Measurements from ENCODE around the gene RHOF.
A peak's percentile ranks its signal among the peaks of the same experiment; 100 is the strongest.
"Not testable (repeated sequence)": the region's sequence is repeated elsewhere in the genome, so short reads cannot be mapped to it uniquely, and the experiment has no call there.

Gene RHOF

DNA sequence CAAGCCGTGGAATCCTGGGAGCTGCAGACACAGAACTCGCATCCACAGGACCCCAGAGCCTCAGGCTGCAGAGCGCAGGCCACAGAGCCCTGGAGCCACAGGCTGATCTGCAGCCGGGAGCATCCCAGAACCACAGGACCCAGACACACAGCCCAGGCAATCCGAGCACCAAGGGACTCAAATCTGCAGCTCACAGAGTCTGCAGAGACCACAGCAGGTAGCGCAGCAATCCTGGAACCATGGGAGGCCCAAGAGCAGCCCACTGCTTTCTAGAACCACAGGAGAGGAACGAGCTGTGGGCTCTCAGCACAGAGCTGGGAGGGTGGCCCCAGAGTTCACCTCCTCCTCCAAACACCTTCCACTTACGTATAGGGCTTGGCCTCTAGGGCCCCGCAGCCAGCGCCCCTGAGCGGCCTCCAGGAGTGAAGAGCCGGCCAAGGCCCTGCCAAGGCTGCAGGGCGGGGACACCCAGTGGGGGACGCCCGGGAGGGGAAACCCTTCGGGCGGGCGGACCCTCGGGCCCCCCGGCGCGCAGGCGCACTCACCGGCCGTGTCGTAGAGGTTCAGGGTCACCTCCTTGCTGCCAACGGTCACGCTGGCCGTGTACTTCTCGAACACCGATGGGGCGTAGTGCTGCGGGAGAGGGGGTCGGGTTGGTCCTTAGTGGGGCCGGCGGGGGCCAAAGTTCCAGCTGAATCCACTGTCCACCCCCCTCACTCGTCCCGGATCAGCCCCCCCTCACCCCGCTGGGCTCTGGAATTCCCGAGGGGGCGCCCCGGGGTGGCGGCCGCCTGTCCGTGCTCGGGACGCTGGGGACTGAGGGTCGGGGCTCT lies 665 bp downstream of the RHOF start:
- H3K4me3 ChIP-seq (replicated peaks; ENCODE audit: low read depth, low read length): peak overlapping the region; percentile 87
- H3K27me3 ChIP-seq (replicated peaks; ENCODE audit: control insufficient read depth, insufficient read depth, low read length): no peaks in the 10 kb centered on the region
- peak; percentile 82 for DNase-seq (ENCODE audit: extremely low read depth, insufficient read length)
- TF ChIP-seq, protein P1, sequence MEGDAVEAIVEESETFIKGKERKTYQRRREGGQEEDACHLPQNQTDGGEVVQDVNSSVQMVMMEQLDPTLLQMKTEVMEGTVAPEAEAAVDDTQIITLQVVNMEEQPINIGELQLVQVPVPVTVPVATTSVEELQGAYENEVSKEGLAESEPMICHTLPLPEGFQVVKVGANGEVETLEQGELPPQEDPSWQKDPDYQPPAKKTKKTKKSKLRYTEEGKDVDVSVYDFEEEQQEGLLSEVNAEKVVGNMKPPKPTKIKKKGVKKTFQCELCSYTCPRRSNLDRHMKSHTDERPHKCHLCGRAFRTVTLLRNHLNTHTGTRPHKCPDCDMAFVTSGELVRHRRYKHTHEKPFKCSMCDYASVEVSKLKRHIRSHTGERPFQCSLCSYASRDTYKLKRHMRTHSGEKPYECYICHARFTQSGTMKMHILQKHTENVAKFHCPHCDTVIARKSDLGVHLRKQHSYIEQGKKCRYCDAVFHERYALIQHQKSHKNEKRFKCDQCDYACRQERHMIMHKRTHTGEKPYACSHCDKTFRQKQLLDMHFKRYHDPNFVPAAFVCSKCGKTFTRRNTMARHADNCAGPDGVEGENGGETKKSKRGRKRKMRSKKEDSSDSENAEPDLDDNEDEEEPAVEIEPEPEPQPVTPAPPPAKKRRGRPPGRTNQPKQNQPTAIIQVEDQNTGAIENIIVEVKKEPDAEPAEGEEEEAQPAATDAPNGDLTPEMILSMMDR (IDR thresholded peaks at IDR 0.05; ENCODE audit: insufficient read depth, low read length, poor library complexity, severe bottlenecking): no peak
- peaks cover 18% of the 10 kb centered on the region for H3K36me3 ChIP-seq (ENCODE audit: control insufficient read depth, insufficient read depth, low read length)

DNA sequence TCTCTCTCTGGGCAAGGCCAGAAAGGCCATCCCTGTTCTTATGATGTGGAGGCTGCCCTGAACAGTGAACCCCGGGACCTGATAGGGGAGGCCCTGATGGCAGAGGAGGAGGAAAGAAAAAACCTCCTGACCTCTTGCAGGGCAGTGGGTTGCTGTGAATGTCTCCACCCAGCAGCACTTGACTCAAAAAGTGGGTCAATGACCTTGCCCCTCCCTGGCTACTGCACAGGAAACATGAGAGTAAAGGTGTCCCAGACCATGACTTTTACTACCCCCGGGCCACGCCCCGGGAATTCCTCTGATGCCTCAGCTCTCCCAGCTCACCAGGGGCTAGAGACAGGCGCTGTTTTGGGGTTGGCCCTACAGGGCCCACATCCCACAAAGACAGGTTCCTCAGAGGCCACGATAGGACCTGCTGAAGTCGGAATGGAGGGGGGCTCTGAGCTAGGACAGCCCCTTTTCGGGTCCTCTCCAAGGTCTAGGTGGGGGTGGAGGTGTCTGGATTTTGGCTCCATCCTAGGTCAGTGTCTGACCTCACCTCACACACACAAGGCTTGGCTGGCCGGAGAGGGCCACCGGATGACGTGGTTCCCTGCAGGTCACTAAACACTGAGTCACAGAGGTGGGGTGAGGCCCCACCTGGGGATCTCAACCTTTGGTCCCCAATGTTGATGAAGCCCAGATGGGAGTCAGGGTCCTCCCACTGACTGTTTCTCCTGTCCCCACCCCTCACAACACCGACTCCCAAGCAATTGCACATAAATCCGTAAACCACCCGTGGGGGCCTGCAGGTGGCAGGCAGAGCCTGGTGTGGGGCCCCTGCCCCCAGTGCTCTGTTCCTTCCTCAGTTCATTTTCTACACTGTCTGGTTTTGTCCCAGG lies 1.6 kb downstream of the RHOF start:
- TF ChIP-seq, protein P1 (IDR thresholded peaks at IDR 0.05; ENCODE audit: insufficient read depth, low read length, poor library complexity, severe bottlenecking): peak; percentile 12
- Histone ChIP-seq H3K4me3 (replicated peaks; ENCODE audit: low read depth, low read length) (peak overlapping the region; percentile 87), H3K36me3 (ENCODE audit: control insufficient read depth, insufficient read depth, low read length) (peaks cover 11% of the 10 kb centered on the region), H3K27me3 (replicated peaks; ENCODE audit: control insufficient read depth, insufficient read depth, low read length) (no peaks in the 10 kb centered on the region)
- no peak for DNase-seq (ENCODE audit: extremely low read depth, insufficient read length)

DNA sequence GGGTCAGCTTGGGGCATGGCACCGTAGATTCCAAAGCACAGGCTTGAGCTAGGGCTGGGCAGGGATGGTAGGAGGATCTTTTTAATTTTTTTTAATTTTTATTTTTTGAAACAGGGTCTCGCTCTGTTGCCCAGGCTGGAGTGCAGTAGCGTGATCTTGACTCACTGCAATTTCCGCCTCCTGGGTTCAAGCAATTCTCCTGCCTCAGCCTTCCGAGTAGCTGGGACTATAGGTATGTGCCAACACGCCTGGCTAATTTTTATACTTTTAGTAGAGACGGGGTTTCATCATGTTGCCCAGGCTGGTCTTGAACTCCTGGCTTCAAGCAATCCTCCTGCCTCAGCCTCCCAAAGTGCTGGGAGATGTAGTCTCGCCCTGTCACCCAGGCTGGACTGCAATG lies 2.7 kb downstream of the RHOF start:
- not testable (repeated sequence) for H3K36me3 ChIP-seq (ENCODE audit: control insufficient read depth, insufficient read depth, low read length); DNase-seq (ENCODE audit: extremely low read depth, insufficient read length); H3K27me3 ChIP-seq (replicated peaks; ENCODE audit: control insufficient read depth, insufficient read depth, low read length)
- H3K4me3 ChIP-seq (replicated peaks; ENCODE audit: low read depth, low read length): peak overlapping the region; percentile 54

DNA sequence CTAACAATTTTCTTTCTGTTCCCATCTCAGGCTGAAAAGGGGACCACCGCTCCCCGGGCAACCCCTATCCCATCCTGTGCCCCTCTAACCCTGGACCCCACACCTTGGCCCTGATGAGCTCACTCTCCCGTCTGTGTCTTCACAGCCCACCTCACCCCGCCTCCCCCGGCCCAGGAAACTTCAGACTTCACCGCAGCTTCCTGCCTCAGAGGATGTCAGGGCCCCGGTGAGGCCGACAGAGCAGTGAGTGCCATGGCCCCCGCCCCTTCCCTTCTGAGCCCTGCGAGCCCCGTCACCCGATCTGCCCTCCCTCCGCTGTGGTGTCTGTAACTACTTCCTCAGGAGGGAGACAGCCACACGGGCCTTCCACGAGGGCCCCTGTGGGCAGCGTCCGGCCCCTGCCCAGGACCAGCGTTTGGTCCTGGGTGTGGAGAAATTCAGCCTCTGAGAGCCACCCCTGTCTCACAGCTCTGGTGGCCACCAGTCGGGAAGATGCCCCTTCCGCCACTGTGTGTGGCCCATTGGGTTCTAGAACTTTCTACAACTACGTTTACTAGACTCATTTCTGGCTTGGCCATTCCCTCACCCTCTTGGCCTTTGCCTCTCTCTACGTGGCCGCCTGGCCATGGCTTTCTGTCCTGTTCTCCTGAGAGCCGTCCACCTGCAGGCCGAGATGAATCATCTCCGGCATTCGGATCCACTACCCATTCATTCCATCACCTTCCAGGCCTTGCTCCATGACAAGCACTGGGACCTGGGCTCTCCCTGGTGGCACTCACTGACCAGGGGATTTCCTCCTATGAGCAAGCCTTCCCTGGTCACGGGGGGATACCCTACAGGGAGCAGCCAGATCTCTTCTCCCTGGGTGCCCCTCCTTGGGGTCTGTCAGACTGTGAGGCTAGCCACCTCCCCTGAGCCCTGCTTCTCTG lies 3.4 kb downstream of the RHOF start:
- Histone ChIP-seq H3K27me3 (replicated peaks; ENCODE audit: control insufficient read depth, insufficient read depth, low read length) (no peaks in the 10 kb centered on the region), H3K4me3 (replicated peaks; ENCODE audit: low read depth, low read length) (peak overlapping the region; percentile 54), H3K36me3 (ENCODE audit: control insufficient read depth, insufficient read depth, low read length) (peaks cover 5% of the 10 kb centered on the region)
- DNase-seq (ENCODE audit: extremely low read depth, insufficient read length): peak; percentile 92
- TF ChIP-seq, protein P1 (IDR thresholded peaks at IDR 0.05; ENCODE audit: insufficient read depth, low read length, poor library complexity, severe bottlenecking): no peak

DNA sequence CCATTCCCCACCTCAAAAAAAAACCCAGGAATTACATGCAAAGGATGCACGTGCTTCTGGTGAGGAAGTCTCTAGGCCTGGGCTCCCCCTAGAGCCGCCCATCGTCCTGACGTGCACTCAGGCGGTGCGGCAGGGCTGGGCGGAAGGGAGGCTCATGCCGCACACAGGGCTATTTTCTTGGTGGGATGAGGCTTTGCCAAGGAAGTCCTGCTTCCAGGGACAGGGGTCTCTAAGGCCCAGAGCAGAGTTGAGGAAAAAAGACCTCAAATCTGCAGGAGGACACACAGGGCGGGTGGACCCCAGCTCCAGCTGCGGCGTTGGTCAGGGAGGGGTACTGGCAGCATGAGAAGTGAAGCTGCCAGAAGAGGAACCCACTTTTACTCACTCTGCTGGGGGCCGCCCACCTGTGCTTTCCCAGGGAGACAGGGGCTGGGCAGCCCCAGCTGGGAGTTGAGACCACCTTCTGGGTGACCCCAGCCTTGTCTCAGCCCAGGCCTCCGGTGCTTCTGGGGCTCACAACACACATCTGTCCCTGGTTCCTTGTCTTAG lies 4.2 kb downstream of the RHOF start:
- Histone ChIP-seq H3K36me3 (ENCODE audit: control insufficient read depth, insufficient read depth, low read length) (peaks cover 4% of the 10 kb centered on the region), H3K27me3 (replicated peaks; ENCODE audit: control insufficient read depth, insufficient read depth, low read length) (no peaks in the 10 kb centered on the region), H3K4me3 (replicated peaks; ENCODE audit: low read depth, low read length) (peak overlapping the region; percentile 54)
- peak; percentile 72 for DNase-seq (ENCODE audit: extremely low read depth, insufficient read length)
- TF ChIP-seq, protein P1 (IDR thresholded peaks at IDR 0.05; ENCODE audit: insufficient read depth, low read length, poor library complexity, severe bottlenecking): no peak
